ENCODE data around the gene ZBTB42. TPM values are rescaled to one million over a fixed set of nuclear protein-coding genes. Genes with fewer than 3 reads are reported as not detected.

ZBTB42 gene
- total RNA-seq, 1 experiment from 2014 or later, result 3.9 TPM

DNA sequence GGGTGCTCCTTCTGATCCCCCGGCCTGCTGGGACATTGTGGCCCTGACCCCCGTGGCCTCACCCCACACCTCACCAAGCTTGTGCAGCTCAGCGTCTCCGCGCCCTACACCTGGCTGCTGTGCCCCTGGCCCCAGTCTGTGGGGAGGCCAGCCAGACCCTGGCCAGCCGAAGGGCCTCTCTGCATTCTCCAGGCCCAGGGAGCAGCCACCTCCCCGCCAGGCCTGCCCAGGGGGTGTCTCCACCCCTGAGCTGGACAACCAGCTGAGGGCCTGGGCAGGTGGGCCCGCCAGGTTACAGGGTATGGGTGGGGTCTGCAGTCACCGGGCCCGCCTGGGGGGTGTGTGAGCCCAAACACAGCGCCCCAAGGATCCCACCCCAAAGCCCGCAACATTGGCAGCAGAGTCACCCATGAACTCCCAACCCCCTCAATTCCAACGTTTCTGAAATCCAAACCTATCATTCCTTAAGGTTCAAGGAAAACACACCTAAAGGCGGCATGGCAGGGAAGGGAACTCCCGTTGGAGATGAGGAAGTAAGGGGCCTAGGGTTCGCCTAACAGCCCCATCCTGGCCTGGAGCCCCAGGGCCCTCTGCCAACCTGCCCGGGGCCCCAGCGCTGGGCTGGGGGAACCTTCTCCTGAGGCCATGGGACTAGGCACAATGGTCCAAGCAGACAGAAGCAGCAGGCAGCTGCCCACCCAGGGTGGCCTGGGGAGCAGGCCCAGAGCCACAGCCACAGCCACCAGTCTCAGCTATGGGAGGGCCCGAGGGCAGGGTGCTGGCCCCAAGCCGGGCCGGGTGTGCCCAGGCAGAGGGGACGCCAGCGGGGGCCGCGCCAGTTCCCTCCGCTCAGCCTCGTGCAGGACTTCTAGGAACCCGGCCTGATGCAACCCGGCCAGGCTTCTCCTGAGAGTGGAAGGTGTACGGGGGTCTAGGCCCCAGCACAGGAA lies 13.9 kb upstream of the ZBTB42 start:
- H3K4me3 ChIP-seq, result no peak overlapping the region
- H3K27me3 ChIP-seq, result no peaks in the 10 kb centered on the region
- no peaks in the 10 kb centered on the region for H3K9me3 ChIP-seq
- DNase-seq, result no peak
- H3K36me3 ChIP-seq, result no peaks in the 10 kb centered on the region; the same call in 1 of the 2 replicates

- no peak for DNase-seq
- Histone ChIP-seq H3K27me3 (no peaks in the 10 kb centered on the region), H3K9me3 (no peaks in the 10 kb centered on the region), H3K36me3 (no peaks in the 10 kb centered on the region; the same call in 1 of the 2 replicates), H3K4me3 (no peak overlapping the region)
Measured at GRCh38 chr14:104787736-104788135, 13.2 kb upstream of the ZBTB42 start.

DNA sequence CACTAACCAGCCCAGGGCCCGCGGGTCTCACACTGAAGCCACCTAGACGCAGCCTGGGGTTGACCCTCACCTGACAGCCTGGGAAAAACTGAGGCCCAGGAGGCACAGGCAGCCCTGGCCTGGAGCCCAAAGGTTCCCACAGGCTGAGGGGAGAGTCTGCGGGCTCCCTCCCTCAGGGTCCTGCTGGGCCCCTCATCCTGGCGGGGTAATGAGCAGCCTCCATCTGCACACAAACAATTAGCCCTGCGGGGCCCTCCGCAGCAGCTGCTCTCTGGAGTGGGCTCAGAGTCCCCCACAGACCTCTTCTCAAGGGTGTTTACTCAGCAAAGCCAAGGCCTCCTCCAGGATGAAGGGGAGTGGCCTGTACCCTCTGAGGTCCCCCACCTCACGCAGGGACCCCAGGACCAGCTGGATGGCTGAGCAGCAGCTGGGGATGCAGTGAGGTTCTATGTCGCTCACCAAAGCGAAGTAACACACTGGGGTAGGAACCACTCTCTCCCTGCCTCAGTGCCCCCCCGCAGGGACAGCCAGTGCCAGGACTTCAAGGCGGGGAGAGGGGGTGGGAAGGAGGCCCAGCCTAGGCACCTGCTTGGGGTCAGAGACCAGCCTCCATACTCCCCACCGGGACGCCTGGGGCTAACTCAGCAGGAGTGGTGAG lies 12.6 kb upstream of the ZBTB42 start:
- H3K9me3 ChIP-seq, result no peaks in the 10 kb centered on the region
- DNase-seq, result no peak
- H3K36me3 ChIP-seq, result no peaks in the 10 kb centered on the region; the same call in 1 of the 2 replicates
- H3K27me3 ChIP-seq, result no peaks in the 10 kb centered on the region
- no peak overlapping the region for H3K4me3 ChIP-seq

DNA sequence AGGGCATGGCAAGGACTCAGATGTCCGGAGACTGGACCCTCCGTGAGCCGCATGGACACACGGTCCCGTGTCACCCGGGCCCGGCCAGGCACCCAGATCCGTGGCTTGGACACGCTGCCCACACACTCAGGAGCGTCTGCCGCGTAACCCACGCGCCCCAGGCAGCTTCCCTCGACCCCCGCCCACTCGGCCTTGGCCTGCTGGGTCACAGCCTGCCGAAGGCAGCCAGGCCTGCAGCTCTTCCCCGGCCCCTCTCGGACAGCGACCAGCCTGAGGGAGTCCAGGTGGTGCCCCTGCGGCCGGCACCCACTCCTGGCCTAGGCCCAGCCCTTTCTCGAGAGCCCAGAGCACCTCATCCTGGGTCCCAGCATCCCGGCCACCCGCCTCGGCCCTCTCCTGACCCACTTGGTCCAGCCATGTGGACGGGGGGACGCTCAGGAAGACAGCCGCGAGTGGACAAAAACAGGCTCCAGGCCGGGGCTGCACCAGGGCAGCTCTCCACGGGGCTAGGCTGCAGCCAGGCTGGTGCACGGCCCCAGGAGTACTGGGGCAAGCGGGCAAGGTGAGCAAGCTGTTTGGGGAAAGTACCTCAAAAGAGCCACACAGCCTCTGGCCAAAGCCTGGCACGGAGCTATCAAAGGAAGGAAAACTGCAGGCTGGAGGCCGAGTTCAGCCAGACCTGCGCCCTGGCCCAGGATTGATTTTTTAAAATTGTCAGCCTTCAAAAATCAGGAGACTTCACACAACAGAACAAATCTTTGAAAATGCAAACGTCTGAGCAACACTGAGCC lies 11.8 kb upstream of the ZBTB42 start:
- no peak for DNase-seq
- Histone ChIP-seq H3K9me3 (no peaks in the 10 kb centered on the region), H3K36me3 (peaks cover 3% of the 10 kb centered on the region), H3K27me3 (no peaks in the 10 kb centered on the region), H3K4me3 (no peak overlapping the region)

- Histone ChIP-seq H3K9me3 (no peaks in the 10 kb centered on the region), H3K27me3 (no peaks in the 10 kb centered on the region), H3K36me3 (peaks cover 3% of the 10 kb centered on the region), H3K4me3 (no peak overlapping the region)
- DNase-seq, result no peak
Measured at GRCh38 chr14:104789752-104790743, 10.9 kb upstream of the ZBTB42 start.

GRCh38 chr14:104791425-104791824 lies 9.5 kb upstream of the ZBTB42 start:
- Histone ChIP-seq H3K4me3 (no peak overlapping the region), H3K36me3 (peaks cover 3% of the 10 kb centered on the region), H3K9me3 (no peaks in the 10 kb centered on the region), H3K27me3 (no peaks in the 10 kb centered on the region)
- no peak for DNase-seq

GRCh38 chr14:104792101-104792884 lies 8.6 kb upstream of the ZBTB42 start:
- Histone ChIP-seq H3K4me3 (no peak overlapping the region), H3K36me3 (peaks cover 3% of the 10 kb centered on the region), H3K27me3 (no peaks in the 10 kb centered on the region), H3K9me3 (no peaks in the 10 kb centered on the region)
- DNase-seq, result no peak

- Histone ChIP-seq H3K27me3 (no peaks in the 10 kb centered on the region), H3K9me3 (no peaks in the 10 kb centered on the region), H3K4me3 (no peak overlapping the region), H3K36me3 (peaks cover 3% of the 10 kb centered on the region)
- DNase-seq, result no peak
Measured at GRCh38 chr14:104792945-104793702, 7.8 kb upstream of the ZBTB42 start.

- Histone ChIP-seq H3K9me3 (no peaks in the 10 kb centered on the region), H3K4me3 (peak overlapping the region; percentile 65), H3K27me3 (no peaks in the 10 kb centered on the region), H3K36me3 (peaks cover 3% of the 10 kb centered on the region)
- no peak for DNase-seq
Measured at GRCh38 chr14:104793703-104793959, 7.3 kb upstream of the ZBTB42 start.

DNA sequence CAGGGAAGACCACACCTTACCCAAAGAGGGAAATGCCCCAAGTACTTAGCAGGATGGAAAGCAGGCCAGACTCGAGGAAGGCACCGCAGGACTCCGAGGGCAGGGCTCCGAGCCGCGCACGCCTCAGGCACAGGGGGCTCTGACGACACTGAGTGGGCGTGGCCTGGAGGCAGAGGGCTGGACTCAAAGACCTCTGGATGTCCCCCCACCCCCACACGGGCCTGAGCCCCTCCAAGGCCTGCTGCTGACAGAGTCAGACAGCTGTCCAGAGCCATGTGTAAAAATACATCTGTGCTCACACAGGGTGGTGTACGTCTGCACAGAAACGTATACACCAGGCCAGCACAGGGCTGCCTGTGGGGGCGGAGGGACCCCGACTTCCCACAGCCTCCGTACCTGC lies 6.8 kb upstream of the ZBTB42 start:
- Histone ChIP-seq H3K36me3 (peaks cover 3% of the 10 kb centered on the region), H3K4me3 (peak overlapping the region; percentile 65), H3K9me3 (no peaks in the 10 kb centered on the region), H3K27me3 (no peaks in the 10 kb centered on the region)
- peak; percentile 69 for DNase-seq

- no peaks in the 10 kb centered on the region for H3K27me3 ChIP-seq
- H3K4me3 ChIP-seq, result peak overlapping the region; percentile 65
- peaks cover 3% of the 10 kb centered on the region for H3K36me3 ChIP-seq
- no peaks in the 10 kb centered on the region for H3K9me3 ChIP-seq
- DNase-seq, result no peak
Measured at GRCh38 chr14:104794631-104794992, 6.3 kb upstream of the ZBTB42 start.

GRCh38 chr14:104794993-104795780 lies 5.7 kb upstream of the ZBTB42 start, which contains the start of gene AKT1:
Gene AKT1, minus strand, starts transcription at chr14:104795748. Its CDS starts 3,105 bp downstream, at chr14:104792643.
- no peak for DNase-seq
- Histone ChIP-seq H3K9me3 (no peaks in the 10 kb centered on the region), H3K36me3 (peaks cover 3% of the 10 kb centered on the region)

DNA sequence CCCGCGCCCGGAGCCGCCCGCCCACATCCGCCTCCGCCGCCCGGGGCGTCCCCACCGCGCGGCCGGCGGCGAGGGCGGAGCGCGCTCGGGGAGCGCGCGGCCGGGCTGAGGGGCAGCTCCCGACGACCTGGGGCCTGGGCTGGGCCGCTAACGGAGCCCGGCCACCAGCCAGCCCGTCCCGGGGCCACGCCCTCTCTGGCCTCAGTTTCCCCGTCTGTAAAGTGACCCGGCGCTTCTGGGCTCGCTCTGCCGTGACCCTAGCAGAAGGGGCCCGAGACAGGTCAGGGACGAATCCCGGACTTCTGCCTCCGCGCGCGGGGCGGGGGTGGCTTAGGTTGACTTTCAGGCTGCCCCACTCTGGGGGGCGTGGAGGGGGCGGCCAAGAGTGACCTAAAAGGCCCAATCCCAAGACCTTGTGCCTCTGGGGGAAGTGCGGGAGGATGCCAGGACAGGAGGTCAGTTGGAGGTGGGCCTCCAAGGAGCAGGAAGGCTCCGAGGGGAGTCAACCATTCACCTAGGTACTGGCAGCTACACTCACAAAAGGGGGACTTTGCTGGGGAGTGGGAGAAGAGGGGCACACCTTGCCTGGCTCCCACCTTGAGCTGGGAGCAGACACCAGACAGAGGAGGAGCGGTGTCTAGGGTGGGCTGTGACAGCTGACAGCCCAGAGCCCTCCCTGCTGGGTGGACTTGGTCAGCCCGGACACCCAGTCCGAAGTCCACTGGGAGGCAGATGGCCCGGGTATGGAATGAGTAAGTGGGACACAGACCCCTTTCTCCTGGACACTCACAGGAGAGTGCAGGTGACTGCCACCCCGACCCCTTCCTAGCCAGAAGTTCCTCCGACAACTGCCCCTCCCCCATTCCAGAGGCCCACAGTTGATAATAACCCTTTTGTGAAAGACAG lies 4.9 kb upstream of the ZBTB42 start:
- DNase-seq, result peak; percentile 56
- H3K9me3 ChIP-seq, result no peaks in the 10 kb centered on the region
- H3K4me3 ChIP-seq, result peak overlapping the region; percentile 38
- no peaks in the 10 kb centered on the region for H3K27me3 ChIP-seq
- peaks cover 3% of the 10 kb centered on the region for H3K36me3 ChIP-seq

More at GRCh38 chr14:104794993-104795780, 5.7 kb upstream of the ZBTB42 start, which contains the start of gene AKT1:
- Histone ChIP-seq H3K27me3 (no peaks in the 10 kb centered on the region), H3K4me3 (peak within 1 kb of the TSS; percentile 65)
